Choroid plexus epithelial cell (primary cell): ENCODE data around the gene VEGFA.

Experiments used
- DNase-seq: peaks from one replicate; pipeline ENCODE4 v3.0.0-alpha.2; 2010; ENCODE audit warnings: low read depth
- H3K4me3 ChIP-seq: 2 replicates; pipeline ENCODE4 v1.5.1; 2011; ENCODE audit warnings: low read depth, mild to moderate bottlenecking, control low read depth, low read length, moderate library complexity
- CTCF ChIP-seq: conservative IDR thresholded peaks from 2 replicates; pipeline ENCODE4 v1.5.1; 2011; ENCODE audit warnings: low read depth, mild to moderate bottlenecking, control low read depth, inconsistent platforms, low read length, moderate library complexity

VEGFA gene

DNA sequence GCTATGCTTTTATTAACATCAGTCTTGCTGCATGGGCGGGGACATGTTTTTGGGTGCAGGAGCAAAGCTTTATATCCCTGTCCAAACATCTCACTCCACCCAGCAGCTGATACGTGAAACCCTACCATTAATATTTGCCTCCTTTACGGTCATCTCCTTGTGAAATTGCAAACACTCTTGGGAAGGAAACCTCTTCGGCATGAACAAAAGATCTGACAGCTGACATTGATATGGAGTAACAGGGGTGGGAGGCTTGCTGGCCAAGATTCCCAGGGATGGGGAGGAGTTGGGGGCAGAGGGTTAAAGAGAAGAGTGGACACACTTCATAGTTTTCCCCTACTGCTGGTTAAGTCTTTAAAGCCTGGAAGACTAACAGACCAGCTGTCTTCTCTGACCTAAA lies 22.2 kb upstream of the VEGFA start:
- no peak for TF ChIP-seq CTCF
- H3K4me3 ChIP-seq = no peak overlapping the region
- DNase-seq = no peak

GRCh38 chr6:43748765-43749164 lies 21.2 kb upstream of the VEGFA start:
- no peak for DNase-seq
- no peak overlapping the region for H3K4me3 ChIP-seq
- TF ChIP-seq CTCF = no peak

- DNase-seq = no peak
- no peak for TF ChIP-seq CTCF
- no peak overlapping the region for H3K4me3 ChIP-seq
Observed at GRCh38 chr6:43749461-43749860, 20.6 kb upstream of the VEGFA start.

DNA sequence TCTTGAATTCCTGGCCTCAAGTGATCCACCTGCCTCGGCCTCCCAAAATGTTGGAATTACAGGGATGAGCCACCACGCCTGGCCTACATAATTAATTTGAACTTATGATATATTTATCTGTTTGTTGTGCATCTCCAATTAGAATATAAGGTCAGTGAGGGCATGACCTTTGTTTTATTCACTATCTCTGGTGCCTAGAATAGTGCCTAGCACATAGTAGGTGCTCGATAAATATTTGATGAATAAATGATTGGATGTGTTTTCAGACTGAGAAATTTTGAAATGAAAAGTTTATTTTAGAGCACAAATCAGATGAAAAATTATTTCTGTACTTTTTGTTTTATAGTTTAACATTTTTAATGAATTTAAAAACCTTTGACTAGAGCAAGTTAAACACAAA lies 19.4 kb upstream of the VEGFA start:
- no peak overlapping the region for H3K4me3 ChIP-seq
- TF ChIP-seq CTCF = no peak

GRCh38 chr6:43753570-43754183 lies 16.3 kb upstream of the VEGFA start:
- H3K4me3 ChIP-seq = no peak overlapping the region
- TF ChIP-seq CTCF = no peak
- DNase-seq = no peak

More for the DNA sequence above, 19.4 kb upstream of the VEGFA start:
- DNase-seq = no peak

- TF ChIP-seq CTCF = no peak
- DNase-seq = no peak
- H3K4me3 ChIP-seq = no peak overlapping the region
Observed at GRCh38 chr6:43757966-43758616, 11.9 kb upstream of the VEGFA start.

GRCh38 chr6:43758617-43759050 lies 11.4 kb upstream of the VEGFA start:
- peak; percentile 81 for TF ChIP-seq CTCF
- DNase-seq = no peak
- no peak overlapping the region for H3K4me3 ChIP-seq
